K562 treated with DMSO at 1 percent for 4 hours (cell line): ENCODE results near the gene GYG1. TPM values are rescaled to one million over a fixed set of nuclear protein-coding genes. Genes with fewer than 3 reads are reported as not detected.

Experiments used
- total RNA-seq: library from RNA; unstranded; fragments of 300-600 nt; gene quantifications from 2 replicates; pipeline ENCODE4 v1.2.3, GENCODE V29; 2022; ENCODE audit not compliant: insufficient read depth

GYG1 gene
- total RNA-seq, result 10.1 and 10.3 TPM in 2 replicates

GRCh38 chr3:148991219-148992026 lies at the start of gene GYG1:
TSS of gene GYG1 (plus strand) at chr3:148991540. CDS start at chr3:148991641, 101 bp downstream.

Other genes starting within 250 kb of the GYG1 start
- gene CPB1, start 163.7 kb upstream of the GYG1 start, total RNA-seq, result not detected in 2 replicates
- not detected in 2 replicates for gene CPA3, start 126.2 kb upstream of the GYG1 start, total RNA-seq
- gene HLTF, start 95.0 kb downstream of the GYG1 start, total RNA-seq, result 32.4 and 44.0 TPM in 2 replicates
- gene HPS3, start 138.1 kb downstream of the GYG1 start, total RNA-seq, result 6.1 and 11.3 TPM in 2 replicates
- gene CP, start 230.3 kb downstream of the GYG1 start, total RNA-seq, result not detected in 2 replicates